ENCODE data around the gene IGDCC3. TPM values are rescaled to one million over a fixed set of nuclear protein-coding genes. Genes with fewer than 3 reads are reported as not detected.

Gene IGDCC3
- total RNA-seq = not detected

- peaks cover 5% of the 10 kb centered on the region for H3K36me3 Mint-ChIP-seq (ENCODE audit: low read depth)
- H3K27me3 Mint-ChIP-seq = peaks cover 58% of the 10 kb centered on the region
- no peak within 1 kb of the TSS for H3K27ac Mint-ChIP-seq
- no peaks in the 10 kb centered on the region for H3K9me3 Mint-ChIP-seq
- H3K4me3 Mint-ChIP-seq = peak within 1 kb of the TSS; percentile 66
- H3K4me1 Mint-ChIP-seq = peaks cover 11% of the 10 kb centered on the region
- ATAC-seq (replicated peaks) = no peak
These were observed at the start of gene IGDCC3 for GRCh38 chr15:65377976-65378366. IGDCC3 (minus strand) TSS chr15:65378002; CDS start chr15:65377788, 214 bp downstream.

DNA sequence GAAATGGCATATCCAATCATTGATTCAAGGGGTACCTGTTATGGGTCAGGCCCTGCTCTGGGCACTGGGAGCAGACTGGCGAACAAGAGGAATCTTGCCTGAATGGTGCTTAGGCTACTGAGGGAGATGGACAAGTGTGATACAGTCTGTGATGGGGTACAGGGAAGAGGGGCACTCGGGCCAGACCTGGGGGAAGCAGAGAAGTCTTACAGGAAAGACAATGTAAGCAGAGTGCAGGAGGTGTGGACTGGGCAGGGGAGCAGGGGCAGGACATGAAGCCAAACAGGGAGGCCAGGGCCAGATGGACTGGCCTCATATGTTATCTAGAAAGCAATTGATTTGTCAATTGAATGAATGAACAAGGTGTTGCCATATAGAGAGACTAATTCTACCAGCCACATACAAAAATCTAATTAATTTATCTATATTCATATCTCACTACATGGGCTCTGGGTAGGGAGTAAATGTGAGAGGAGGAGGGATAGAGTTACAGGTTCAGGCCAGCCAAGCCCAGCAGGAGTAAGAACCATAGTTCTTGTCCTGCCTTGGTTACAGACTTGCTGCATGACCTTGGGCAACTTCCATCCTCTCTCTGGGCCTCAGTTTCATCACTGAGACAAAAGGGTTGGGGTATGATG, 48.5 kb upstream of the IGDCC3 start:
- H3K36me3 Mint-ChIP-seq (ENCODE audit: low read depth) = peaks cover 5% of the 10 kb centered on the region
- peaks cover 11% of the 10 kb centered on the region for H3K4me1 Mint-ChIP-seq

GRCh38 chr15:65424683-65425082, 46.9 kb upstream of the IGDCC3 start:
- Mint-ChIP-seq H3K4me1 (peaks cover 11% of the 10 kb centered on the region), H3K27ac (no peak overlapping the region), H3K9me3 (no peaks in the 10 kb centered on the region), H3K36me3 (ENCODE audit: low read depth) (peaks cover 5% of the 10 kb centered on the region), H3K27me3 (peaks cover 50% of the 10 kb centered on the region), H3K4me3 (no peak overlapping the region)
- no peak for ATAC-seq (replicated peaks)

More for the DNA sequence above, 48.5 kb upstream of the IGDCC3 start:
- ATAC-seq (replicated peaks) = no peak
- H3K27ac Mint-ChIP-seq = no peak overlapping the region
- no peaks in the 10 kb centered on the region for H3K9me3 Mint-ChIP-seq
- H3K27me3 Mint-ChIP-seq = peaks cover 37% of the 10 kb centered on the region
- H3K4me3 Mint-ChIP-seq = no peak overlapping the region

DNA sequence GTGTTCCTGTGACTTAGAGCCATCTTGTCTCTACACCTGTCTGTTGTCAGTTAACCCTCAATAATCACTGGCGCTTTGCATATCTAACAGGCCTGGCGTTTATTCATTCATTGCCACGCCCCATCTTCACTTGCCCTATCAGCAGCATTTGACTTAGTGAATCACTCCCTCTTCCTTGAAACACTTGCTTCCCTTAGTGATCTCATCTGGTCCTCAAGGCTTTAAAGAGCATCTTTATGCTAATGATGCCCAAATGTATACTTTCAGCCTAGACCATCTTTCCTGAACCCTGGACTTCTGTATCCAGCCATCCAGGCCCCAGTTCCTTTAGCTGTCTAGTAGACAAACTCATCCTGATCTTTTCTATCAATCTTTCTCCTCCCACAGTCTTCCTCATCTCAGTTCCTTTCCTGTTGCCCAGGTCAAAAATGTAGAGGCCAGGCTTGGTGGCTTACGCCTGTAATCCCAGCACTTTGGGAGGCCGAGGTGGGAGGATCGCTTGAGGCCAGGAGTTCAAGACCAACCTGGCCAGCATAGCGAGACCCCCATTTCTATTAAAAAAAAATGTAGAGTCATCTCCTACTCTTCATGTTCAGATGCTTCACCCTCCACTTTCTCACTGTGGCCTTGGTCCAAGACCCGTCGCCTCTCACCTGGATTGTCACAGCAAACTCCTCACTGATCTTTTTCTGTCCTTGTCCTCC, 46.3 kb upstream of the IGDCC3 start:
- Mint-ChIP-seq H3K36me3 (ENCODE audit: low read depth) (peaks cover 5% of the 10 kb centered on the region), H3K27ac (no peak overlapping the region), H3K9me3 (no peaks in the 10 kb centered on the region), H3K27me3 (peaks cover 50% of the 10 kb centered on the region), H3K4me1 (peaks cover 11% of the 10 kb centered on the region), H3K4me3 (peak overlapping the region; percentile 79)
- no peak for ATAC-seq (replicated peaks)

- Mint-ChIP-seq H3K36me3 (ENCODE audit: low read depth) (peaks cover 5% of the 10 kb centered on the region), H3K4me1 (peaks cover 11% of the 10 kb centered on the region), H3K9me3 (no peaks in the 10 kb centered on the region), H3K27me3 (peaks cover 57% of the 10 kb centered on the region), H3K4me3 (peak overlapping the region; percentile 79), H3K27ac (no peak overlapping the region)
- no peak for ATAC-seq (replicated peaks)
These were observed 45.6 kb upstream of the IGDCC3 start for GRCh38 chr15:65423150-65423975.

DNA sequence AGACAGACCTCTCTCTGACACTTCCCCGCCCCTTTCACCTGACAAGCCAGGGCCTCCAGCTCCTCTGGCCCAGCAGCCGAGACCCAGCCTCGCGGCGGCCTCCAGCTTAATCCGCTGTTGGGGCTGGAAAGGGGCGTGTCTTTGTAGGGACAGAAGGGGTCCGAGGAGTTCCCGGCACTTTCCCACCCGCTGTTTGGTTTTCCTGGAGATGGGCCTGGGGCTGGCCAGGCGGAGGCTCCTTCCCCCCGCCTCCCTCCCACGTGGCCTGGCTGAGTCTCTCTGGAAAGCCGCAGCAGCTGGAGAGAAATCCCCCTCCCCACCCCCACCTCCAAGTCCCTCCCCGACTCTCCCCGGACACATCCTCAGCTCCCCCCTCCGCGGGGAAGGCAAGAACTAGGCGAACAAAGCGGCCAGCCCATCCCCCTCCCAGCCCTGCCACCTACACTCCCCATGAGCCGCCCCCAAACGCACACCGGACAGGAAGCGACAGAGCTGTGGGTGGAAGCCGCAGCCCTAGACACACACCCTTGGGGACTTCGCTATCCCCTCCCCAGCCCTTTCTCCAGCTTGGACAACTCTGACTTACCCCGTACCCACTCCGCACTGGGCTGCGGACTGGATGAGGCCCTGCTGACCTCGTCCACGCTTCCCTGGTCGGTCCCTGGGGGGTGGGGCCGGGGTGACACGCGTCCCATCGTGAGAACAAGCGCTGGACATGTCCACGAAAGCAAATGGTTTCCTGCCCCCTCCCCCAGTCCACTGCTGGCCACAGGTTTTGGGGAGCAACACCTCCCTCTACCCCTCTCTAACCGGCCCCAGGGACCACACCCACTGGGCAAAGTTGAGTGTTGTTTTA, 43.8 kb upstream of the IGDCC3 start:
- Mint-ChIP-seq H3K4me3 (peak overlapping the region; percentile 73), H3K4me1 (peaks cover 11% of the 10 kb centered on the region), H3K27me3 (peaks cover 68% of the 10 kb centered on the region), H3K27ac (no peak overlapping the region), H3K9me3 (no peaks in the 10 kb centered on the region), H3K36me3 (ENCODE audit: low read depth) (peaks cover 5% of the 10 kb centered on the region)
- ATAC-seq (replicated peaks) = no peak

DNA sequence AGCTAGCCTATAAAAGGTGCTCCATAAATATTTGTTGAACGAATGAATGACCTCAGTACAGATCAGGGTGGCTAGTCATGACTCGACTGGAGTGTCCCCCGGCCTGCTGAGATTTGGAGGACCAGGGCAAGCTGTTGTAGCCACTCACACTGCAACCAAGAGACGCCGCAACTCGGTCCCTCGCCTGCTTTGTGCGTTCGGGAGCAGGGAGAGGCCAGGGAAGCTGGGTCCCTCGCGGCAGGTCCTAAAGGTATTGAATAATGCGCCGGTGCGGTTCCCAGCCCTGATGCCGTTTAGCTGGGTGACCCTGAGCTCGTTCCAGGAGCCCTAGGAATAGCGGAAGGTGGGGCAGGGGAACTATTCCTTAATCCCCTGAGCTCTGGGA, 43.2 kb upstream of the IGDCC3 start:
- Mint-ChIP-seq H3K27ac (no peak overlapping the region), H3K9me3 (no peaks in the 10 kb centered on the region), H3K4me3 (no peak overlapping the region), H3K27me3 (peaks cover 67% of the 10 kb centered on the region), H3K4me1 (peaks cover 11% of the 10 kb centered on the region), H3K36me3 (ENCODE audit: low read depth) (peaks cover 5% of the 10 kb centered on the region)
- ATAC-seq (replicated peaks) = no peak

DNA sequence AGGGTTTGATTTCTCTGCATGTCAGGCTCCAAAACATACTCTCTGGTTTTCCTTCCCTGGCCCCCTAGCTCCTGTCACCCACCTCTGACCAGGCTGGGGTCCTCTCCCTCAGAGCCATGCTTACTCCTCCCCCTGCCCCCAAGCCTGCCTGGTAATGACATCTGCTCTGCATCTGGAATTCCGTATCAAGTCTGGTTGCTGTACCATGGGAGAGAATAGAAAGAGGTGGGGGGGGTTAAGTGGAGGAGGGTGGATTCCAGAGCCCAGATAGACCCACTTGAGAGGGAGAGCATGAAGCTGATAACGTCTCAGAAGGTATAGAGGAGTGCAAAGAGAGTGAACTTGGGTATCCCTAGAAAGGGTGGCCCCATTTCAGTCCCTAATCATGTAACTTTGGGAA, 40.8 kb upstream of the IGDCC3 start:
- ATAC-seq (replicated peaks) = no peak
- Mint-ChIP-seq H3K27me3 (peaks cover 47% of the 10 kb centered on the region), H3K36me3 (ENCODE audit: low read depth) (peaks cover 5% of the 10 kb centered on the region), H3K4me1 (peaks cover 11% of the 10 kb centered on the region), H3K27ac (no peak overlapping the region), H3K4me3 (no peak overlapping the region), H3K9me3 (no peaks in the 10 kb centered on the region)

DNA sequence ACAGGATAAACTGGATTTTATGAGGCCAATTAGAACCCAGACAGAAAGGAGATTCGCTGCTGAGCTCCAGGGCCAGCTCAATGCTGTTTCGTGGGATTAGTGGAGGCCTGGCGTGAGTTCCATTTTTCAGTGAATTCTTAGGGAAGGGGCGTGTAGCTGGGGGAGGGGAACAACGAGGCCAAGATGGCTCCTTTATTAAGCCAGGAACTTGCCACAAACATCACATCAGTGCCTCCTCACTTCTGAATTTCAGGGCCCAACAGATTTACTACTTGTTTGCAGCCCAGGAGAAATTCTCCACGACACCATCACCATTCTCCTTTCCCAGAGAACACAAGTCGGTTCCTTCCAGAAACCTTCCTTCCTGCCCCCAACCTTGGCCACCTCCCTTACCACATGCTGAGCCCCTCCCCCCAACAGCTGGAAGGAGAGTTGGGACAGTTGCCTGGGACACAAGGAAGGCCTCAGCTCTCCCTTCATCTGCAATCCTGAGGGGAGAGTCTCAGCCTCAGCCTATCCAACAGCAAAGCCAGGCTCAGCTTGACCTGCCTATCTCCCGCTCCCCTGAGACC, 39.1 kb upstream of the IGDCC3 start:
- no peak for ATAC-seq (replicated peaks)
- H3K4me3 Mint-ChIP-seq = no peak overlapping the region
- no peaks in the 10 kb centered on the region for H3K9me3 Mint-ChIP-seq
- H3K27me3 Mint-ChIP-seq = peaks cover 36% of the 10 kb centered on the region
- no peak overlapping the region for H3K27ac Mint-ChIP-seq
- peaks cover 1% of the 10 kb centered on the region for H3K4me1 Mint-ChIP-seq
- H3K36me3 Mint-ChIP-seq (ENCODE audit: low read depth) = no peaks in the 10 kb centered on the region

DNA sequence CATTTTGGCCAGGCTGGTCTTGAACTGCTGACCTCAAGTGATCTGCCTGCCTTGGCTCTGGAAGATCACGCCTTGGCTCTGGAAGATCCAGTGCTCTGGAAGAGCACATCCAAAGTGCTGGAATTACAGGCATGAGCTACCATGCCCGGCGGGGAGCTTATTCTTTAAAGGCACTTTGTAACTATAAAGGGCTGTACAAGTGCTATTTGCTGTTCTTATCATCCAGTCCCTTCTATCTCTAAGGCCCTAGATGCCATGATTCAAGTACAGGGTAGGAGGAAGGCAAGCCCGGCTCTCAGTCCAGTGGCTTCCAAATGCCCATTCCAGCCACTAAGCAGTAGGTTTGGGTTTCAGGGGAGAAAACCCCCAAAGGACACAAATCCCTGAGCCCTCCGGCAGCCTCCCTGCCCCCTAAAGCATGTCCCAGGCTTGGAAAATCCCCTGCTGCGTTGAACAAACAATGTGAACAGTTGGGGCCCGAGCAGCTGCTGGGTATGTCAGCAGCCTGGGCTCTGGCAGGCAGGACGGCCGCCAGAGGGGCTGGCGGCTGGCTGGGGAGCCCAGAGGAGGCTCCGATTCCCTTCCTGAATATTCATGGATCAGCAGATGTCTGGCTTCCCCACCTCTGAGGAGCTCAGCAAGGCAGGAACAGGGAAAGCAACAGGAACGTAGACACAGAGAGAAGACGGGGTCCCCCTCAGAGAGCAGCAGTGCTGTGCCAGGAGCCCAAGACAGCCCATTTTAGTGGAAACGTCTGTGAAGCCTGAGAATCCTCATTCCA, 37.2 kb upstream of the IGDCC3 start:
- no peaks in the 10 kb centered on the region for H3K9me3 Mint-ChIP-seq
- H3K4me3 Mint-ChIP-seq = no peak overlapping the region
- H3K4me1 Mint-ChIP-seq = no peaks in the 10 kb centered on the region
- H3K36me3 Mint-ChIP-seq (ENCODE audit: low read depth) = no peaks in the 10 kb centered on the region
- no peak overlapping the region for H3K27ac Mint-ChIP-seq
- no peak for ATAC-seq (replicated peaks)
- H3K27me3 Mint-ChIP-seq = peaks cover 35% of the 10 kb centered on the region

DNA sequence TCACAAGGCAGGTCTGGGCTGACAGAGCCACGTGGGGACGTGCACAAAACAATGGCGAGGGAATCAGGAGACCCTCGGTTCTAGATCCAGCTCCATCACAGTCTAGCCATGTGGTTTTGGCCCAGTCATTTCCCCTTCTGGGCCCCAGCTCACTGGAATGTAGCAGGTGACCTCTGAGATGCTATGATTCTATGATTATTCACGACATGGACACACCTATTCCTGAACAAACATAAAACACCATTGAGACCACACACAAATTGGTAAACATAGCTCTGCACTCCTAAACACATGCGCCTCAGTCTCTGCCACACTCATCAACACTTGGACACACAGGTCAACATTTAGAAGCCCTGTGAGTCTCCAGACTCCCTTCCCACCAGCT, 36.0 kb upstream of the IGDCC3 start:
- Mint-ChIP-seq H3K27me3 (peaks cover 31% of the 10 kb centered on the region), H3K4me1 (no peaks in the 10 kb centered on the region), H3K9me3 (no peaks in the 10 kb centered on the region), H3K36me3 (ENCODE audit: low read depth) (no peaks in the 10 kb centered on the region), H3K27ac (no peak overlapping the region), H3K4me3 (no peak overlapping the region)
- ATAC-seq (replicated peaks) = no peak

DNA sequence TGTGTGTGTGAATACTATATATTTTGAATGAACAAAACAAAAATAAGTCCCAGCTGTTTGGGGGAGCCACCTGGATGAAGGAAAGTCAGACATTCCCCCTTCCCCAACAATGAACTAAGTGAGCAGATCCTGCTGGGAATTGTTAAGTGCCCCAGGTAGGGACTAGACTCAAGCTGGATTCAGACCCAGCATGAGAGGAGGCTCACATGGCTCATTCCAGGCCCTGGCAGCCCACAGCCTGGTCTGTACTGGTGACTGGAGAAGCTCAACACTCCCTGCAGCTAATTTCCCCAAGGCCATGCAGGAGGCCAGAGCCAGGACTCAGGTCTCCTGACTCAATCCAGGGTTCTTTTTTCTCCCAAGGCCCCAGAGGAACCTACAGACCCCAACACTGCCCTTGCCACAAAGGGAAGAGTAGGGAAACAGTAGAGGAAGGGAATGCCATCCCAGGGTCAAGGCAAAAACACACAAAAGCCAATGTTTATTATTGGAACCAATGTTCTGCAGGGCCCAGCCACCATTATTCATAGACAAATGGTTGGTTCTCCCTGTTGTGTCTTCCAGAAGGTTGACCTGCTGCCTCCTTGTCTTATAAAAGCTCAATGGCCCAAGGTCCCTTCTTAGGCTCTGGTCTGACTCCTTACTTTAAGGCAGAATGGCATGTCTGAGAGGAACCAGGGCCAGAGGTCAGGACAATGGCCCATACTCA, 35.4 kb upstream of the IGDCC3 start:
- no peaks in the 10 kb centered on the region for H3K9me3 Mint-ChIP-seq
- no peaks in the 10 kb centered on the region for H3K4me1 Mint-ChIP-seq
- no peak for ATAC-seq (replicated peaks)
- no peak overlapping the region for H3K4me3 Mint-ChIP-seq
- no peak overlapping the region for H3K27ac Mint-ChIP-seq
- H3K27me3 Mint-ChIP-seq = peaks cover 25% of the 10 kb centered on the region
- H3K36me3 Mint-ChIP-seq (ENCODE audit: low read depth) = no peaks in the 10 kb centered on the region

- Mint-ChIP-seq H3K9me3 (no peaks in the 10 kb centered on the region), H3K4me1 (no peaks in the 10 kb centered on the region), H3K27me3 (peaks cover 24% of the 10 kb centered on the region), H3K4me3 (no peak overlapping the region), H3K36me3 (ENCODE audit: low read depth) (no peaks in the 10 kb centered on the region), H3K27ac (no peak overlapping the region)
- no peak for ATAC-seq (replicated peaks)
These were observed 34.8 kb upstream of the IGDCC3 start for GRCh38 chr15:65412556-65412955.

Measured in activated T-helper 17 cell treated with anti-CD3 and anti-CD28 coated beads, Interleukin-2, amount 50 U/mL, for 72 hours (primary cell).